ENCODE results near the gene KLHDC7B.

KLHDC7B gene

GRCh38 chr22:50572965-50573364, 27.3 kb downstream of the KLHDC7B start:
- no peak for DNase-seq (ENCODE audit: low read depth in 2 of 2)

DNA sequence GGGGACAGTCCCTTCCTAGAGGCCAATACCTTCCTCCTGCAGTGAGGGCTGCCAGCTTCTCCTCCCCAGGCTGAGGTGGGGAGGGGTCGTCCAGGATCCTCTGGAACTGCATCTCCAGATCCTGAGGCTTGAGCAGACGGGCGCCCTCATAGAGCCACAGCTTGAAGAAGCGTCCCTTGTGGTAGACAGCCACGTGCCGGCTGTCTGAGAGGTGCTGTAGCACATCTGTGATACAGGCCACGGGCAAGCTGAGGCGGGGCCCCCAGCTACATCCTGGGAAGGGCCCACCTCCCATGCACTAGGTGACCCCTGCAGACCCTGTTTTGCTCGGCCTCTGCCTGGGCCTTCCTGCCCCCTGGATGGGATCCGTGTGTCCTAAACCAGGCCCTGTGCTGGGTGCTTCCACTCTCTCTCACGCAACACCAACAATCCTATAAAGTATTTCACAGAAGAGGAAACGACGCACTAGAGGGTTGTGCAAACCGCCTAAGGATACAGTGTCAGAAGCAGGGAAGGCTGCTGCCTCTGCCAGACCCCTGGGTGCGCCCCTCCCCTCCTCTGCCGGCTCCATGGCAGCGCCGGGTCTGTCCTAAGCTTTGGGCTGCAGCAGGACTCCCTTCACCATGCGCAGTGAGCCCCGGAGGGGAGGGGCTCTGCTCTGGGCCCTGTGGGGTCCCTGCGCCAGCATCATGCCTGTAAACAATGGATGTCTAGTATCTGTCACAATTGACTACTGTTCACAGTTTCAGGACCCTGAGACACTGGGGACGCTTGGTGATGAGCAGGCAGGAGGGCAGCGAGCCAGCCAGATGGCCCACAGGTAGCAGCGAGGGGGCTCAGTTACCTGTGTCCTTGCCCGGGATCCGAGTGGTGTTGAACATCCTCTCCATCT, 28.0 kb downstream of the KLHDC7B start:
- DNase-seq (ENCODE audit: low read depth in 2 of 2), result no peak

DNA sequence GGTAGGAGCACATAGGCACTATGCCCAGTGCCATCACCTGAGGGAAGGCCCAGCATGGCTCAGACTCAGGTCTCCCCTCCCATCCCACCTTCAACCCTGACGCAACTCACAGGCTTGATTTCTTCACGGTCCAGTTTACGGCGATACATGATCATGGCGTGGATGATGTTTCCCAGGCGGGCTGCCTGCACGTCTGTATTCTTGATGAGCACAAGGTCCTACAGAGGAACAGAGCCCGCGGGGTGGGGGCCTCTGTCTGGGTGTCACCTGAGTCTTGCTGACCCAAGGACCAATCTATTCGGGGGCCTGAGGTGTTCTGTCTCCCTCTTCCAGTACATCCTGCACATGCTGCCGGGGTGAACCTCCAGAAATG, 28.7 kb downstream of the KLHDC7B start:
- DNase-seq (ENCODE audit: low read depth in 2 of 2), result no peak

DNA sequence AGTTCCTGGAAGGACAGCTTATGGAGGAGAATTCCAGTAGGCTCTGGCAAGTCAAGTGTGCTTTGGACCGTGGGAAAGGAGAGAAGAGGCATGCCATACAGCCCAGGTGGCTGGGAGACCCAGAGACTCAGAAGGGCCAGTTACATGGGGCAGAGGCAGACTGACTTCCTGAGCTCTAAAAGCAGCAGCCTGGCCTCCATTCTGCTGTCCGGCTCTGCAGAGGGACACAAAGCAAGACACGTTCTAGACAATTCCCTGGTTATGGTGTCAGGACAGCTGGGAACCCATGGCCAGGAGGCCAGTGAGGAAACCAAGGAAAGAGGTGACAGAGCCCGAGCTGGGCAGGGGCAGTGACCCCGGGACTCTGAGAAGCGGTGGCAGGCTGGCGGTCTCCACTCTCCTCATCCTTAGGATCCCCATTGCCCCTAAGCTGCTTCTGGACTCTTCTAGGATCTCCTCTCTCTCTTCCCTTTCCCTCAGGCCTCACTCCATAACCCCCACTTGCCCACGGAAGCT, 29.8 kb downstream of the KLHDC7B start:
- DNase-seq (ENCODE audit: low read depth in 2 of 2), result no peak

- no peak for DNase-seq (ENCODE audit: low read depth in 2 of 2)
Observed at GRCh38 chr22:50576070-50576469, 30.4 kb downstream of the KLHDC7B start.

DNA sequence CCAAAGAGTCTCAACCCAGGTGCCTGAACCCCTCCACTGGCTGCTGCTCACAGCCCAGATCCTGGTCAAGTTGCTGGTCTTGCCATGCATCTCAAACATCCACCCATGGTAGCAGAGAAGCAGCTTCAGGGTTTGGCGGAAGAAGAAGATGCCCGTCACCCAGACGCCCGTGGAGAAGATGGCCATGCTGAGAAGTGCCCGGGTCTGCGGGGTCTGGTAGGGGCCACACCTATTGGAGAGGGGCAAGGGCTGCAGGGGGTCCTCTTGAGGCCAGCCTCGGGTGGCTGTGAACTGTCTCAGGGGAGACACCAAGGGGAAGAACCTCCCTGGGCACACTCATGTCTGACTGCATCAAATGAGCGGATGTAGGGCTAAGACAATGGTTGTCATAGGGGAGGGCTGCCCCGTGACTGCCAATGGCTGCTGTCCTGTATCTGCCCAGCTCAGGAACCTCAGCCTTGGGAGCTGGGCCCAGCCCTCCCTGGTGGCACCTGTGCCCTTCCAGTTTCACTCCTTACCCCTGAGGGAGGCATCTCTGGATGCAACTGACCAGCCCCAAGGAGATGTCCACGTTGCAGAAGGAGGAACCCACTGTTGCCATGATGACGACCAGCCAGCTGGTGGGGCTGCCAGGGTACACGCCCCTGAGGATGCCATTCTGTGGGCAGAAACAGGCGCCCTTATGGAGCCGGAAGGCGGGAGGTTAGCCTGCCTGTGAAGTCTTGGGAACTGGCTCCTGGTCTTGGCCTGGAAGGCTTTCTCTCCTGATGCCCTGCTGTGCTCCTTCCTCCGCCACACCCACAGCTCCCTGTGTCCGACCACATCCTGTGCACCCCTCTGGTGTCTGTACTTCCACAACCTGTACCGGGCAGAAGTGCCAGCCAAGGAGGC, 31.4 kb downstream of the KLHDC7B start:
- no peak for DNase-seq (ENCODE audit: low read depth in 2 of 2)

- no peak for DNase-seq (ENCODE audit: low read depth in 2 of 2)
Observed at GRCh38 chr22:50577697-50577986, 31.9 kb downstream of the KLHDC7B start.

- no peak for DNase-seq (ENCODE audit: low read depth in 2 of 2)
Observed at GRCh38 chr22:50577987-50578775, 32.5 kb downstream of the KLHDC7B start, which contains the start of gene CPT1B. Gene CPT1B (minus strand): TSS chr22:50578427. CDS start chr22:50577915, 512 bp downstream.

- DNase-seq (ENCODE audit: low read depth in 2 of 2), result no peak
Observed at GRCh38 chr22:50578776-50579310, 33.1 kb downstream of the KLHDC7B start.

DNA sequence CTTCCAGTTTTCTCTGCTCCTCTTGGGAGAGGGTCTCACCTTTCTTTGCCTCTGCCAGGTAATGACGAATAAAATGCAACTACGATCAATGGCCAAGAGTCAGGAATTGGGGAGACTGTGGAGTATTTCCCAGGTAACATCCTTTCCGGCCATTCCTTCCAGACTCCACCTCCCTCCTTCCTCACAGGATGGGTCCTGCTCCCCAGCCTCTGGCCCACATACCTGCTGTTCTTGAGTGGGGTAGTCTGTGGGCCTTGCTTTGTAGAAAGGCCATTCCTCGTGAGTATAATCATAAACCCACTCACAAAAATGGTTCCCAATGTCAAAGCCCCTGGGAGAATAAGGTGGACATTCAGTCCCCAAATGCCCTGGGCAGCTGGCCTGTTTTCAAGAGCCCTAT, 34.1 kb downstream of the KLHDC7B start:
- no peak for DNase-seq (ENCODE audit: low read depth in 2 of 2)

DNA sequence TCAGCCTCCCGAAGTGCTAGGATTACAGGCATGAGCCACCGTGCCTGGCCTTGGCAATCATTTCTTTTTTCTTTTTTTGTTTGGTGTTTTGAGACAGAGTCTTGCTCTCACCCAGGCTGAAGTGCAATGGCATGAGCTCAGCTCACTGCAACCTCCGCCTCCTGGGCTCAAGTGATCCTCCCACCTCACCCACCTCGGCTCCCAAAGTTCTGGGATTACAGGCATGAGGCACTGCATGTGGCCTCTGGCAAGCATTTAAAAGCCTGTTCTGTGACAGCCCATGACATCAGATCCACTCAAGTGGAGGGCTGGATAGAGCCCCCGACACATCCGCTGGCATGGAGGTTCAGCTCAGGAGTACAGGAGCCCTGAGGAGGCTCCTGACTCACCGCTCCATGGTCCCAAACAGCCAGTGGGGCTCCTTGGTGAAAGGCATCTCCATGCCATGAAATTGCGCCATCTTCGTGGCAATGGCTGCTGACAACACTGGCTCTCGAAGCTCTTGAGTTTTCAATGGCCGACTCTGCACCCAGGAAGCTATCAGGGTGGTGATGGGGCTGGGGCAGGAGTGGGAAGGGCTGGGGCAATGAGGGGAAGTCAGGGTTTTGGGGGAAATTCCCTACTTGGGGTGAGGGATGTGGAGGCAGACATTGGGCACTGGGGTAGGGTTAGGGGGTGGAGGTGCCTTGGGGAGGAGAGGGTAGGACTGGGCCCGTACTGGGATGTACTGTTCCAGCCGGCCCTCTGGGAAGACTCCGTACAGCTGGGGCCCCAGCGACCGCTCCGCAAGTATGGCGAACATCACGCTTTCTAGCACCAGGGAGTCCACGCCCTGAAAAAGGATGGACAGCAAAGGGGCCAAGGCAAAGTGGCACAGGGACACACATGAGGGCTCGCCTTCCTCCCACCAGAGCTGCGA, 35.6 kb downstream of the KLHDC7B start:
- no peak for DNase-seq (ENCODE audit: low read depth in 2 of 2)

DNA sequence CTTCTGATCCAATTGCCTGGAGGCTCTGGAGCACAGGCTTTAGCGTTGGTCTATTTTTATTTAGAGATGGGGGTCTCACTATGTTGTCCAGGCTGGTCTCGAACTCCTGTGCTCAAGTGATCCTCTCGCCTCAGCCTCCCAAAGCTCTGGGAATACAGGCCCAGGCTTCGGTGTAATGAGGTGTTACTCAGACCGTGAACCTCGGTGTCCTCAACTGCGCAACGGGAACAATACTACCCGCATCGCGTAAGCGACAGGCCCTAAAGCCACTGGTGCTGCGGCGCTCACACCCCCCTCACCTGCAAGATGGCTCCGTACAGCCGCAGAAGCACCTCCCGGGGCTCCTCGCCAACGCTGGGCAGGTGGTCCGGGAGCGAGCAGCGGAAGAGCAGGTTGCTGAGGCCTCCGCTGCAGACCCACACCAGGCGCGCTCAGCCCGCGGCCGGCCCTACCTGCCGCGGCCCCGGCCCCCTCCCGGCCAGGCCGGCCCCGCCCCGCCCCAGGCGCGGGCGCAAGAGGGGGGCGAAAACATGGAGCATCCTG, 36.3 kb downstream of the KLHDC7B start:
- DNase-seq (ENCODE audit: low read depth in 2 of 2), result no peak

DNA sequence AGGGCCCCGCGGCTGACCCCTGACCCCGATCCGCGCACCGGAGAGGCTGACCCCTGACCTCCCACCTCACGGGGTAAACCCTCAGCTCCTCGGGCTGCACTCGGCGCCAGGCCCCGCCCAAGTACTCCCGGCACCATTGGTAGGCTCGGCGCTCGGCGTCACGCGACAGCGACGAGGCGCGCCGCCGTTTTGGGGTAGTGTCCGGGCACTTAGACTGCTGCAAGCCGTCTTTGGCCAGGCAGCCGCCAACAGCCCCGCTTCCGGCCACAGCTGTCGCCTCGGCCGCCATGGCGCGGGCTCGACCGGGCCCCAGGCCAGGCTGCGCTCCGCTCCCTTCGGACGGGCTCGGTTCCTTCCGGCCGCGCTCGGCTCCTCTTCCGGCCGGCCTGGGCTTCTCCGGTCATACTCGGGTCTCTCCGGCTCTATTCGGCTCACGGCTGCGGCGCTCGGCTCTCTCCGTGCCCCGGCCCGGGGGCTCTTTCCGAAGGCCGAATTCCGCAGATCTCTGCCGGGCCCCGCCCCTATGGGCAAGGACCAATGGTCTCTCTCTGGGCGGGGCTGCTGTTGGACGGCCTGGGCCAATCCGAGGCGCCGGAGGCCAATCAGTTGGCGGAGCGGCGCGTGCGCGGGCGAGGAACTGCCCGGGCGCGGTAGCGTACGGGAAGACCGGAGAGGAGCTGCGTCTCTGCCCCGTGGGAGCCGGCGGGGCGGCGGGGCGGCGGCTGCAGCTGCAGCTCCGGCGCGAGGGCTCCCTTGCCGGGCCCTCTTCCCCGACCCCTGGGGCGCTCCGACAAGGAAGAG, 37.0 kb downstream of the KLHDC7B start, which contains the start of gene CHKB:
CHKB (minus strand) TSS at position 357 of the 801 bp plus-strand sequence; CDS start at position 289, 68 bp downstream.
- DNase-seq (ENCODE audit: low read depth in 2 of 2), result peak; percentile 95 to 98

- DNase-seq (ENCODE audit: low read depth in 2 of 2), result no peak
Observed at GRCh38 chr22:50583294-50583861, 37.7 kb downstream of the KLHDC7B start.

- no peak for DNase-seq (ENCODE audit: low read depth in 2 of 2)
Observed at GRCh38 chr22:50584106-50585096, 38.7 kb downstream of the KLHDC7B start.

- DNase-seq (ENCODE audit: low read depth in 2 of 2), result no peak
Observed at GRCh38 chr22:50585238-50585637, 39.5 kb downstream of the KLHDC7B start.

DNA sequence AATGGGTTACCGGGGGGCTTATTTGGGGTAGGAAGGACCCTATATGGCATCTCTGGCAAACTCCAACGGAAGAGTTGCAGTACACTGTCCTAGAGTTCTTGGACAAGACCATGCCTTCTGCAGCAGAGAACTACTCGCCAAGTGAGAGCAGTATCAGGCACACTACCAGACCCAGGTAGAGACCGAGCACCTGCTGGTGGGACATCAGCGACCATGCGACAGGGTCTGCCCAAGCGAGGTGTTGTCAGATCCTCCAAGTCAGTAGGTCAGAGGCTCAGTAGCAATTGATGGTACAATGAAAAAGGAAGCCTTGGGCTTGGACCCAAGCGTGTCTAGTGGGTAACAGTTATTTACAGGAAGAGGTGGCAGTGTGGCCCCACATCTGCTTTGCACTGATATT, 40.1 kb downstream of the KLHDC7B start:
- DNase-seq (ENCODE audit: low read depth in 2 of 2), result no peak

GRCh38 chr22:50586416-50586815, 40.7 kb downstream of the KLHDC7B start:
- DNase-seq (ENCODE audit: low read depth in 2 of 2), result no peak

All from stimulated activated CD8-positive, alpha-beta memory T cell treated with anti-CD3 and anti-CD28 coated beads, Interleukin-7, amount 100 ng/mL, for 4 hours (primary cell).